ENCODE results near the gene HRH2. TPM values are rescaled to one million over a fixed set of nuclear protein-coding genes. Genes with fewer than 3 reads are reported as not detected.

The HRH2 gene
- total RNA-seq, 2 experiments from 2014 or later, result 26.9 to 27.5 TPM

DNA sequence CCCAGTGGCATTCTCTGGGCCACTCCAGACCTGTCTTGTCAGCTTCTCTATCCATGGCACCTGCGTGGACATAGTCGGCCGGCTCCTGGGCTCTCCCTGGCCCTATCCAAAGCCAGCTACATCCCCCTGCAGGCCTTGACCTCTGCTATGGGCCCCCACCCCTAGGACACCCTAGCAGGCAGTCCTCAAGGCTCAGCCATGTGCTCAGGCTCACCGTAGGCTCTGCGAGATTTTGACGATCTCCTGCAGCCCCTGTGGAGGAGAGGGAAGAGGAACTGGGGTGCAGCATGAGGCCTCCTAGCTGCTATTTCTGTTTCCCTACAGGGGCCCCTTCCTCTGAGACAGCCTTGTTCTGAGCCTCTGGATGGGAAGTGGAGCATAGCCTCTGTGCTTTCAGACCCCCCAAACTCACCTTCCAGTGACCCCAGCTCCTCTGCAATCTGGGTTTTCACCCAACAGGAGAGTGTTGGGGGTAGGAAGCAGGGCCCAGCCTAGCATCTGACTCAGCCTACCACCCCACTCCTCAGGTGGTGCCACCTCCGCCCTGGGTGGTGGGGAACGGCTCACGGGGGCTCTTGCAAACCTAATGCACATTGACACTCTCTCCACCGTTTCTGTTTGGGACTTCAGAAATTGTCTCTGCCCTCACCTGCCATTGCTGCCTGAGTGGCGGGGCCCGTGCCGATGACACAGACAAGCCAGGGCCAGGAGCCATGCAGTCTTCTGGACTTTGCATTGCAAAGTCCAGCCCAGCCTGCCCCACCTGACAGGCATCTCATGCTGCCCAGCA is 36.7 kb downstream of the HRH2 start:
- Mint-ChIP-seq H3K36me3 (ENCODE audit: low read depth) (peaks cover 35% of the 10 kb centered on the region), H3K27me3 (ENCODE audit: low read depth) (no peaks in the 10 kb centered on the region), H3K9me3 (ENCODE audit: insufficient read depth) (no peaks in the 10 kb centered on the region), H3K4me1 (ENCODE audit: low read depth) (peaks cover 63% of the 10 kb centered on the region), H3K4me3 (no peak overlapping the region), H3K27ac (peak overlapping the region; percentile 13)
- POLR2A ChIA-PET, result no interaction called here
- CTCF ChIA-PET, result interaction anchor here (3.2 kb wide), 1 partner anchor 160 kb away, joined by 36 read pairs; no protein-coding TSS in a partner anchor
- ATAC-seq (no peak), DNase-seq (no peak)

DNA sequence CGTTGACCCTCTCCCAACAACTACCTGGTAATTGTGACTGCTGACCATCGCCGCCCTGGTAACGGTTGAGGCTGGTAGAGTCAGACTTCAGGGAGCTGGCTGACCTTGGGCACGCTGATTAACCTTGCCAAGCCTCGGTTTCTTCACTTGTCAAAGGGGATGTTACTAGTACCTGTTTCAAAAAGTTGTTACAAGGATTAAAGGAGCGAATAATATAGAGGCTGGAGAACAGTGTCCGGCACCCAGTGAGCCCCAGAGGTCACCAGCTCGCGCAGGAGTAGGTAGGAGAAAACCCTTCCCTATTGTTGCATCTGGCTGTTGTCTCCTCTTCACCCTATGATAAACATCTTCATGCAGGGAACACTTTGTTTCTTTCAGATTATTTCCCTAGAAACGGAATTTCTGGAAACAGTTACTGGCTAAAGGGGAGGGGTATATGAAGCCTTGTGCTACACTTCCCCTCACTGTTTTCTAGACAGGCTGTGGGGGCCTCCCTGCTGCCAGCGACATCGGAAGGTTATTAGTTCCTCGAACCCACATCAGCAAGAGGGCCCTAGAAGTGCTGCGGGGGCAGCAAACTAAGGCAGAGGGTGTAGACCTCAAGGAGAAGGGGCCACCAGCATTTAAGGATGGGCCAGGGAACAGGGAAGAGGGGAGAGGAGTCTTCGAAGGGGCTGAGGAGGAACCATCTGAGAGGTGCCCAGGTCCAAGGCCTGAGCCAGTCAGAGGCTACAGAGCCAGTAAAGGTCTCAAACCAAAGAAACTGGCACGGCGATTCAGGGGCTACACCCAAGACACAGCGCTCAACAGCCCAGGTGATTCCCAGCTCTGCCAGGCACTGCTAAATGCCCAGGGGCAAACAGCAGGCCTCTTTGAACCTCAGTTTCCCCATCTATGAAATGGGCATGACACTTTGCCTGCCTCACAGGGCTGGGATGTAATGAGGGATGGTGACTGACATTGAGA is 37.6 kb downstream of the HRH2 start:
- DNase-seq, result no peak
- ChIA-PET CTCF (interaction anchor here (0.7 to 4.0 kb wide), 7 partner anchors 8 to 165 kb away, joined by 3 to 51 read pairs (median 11); no protein-coding TSS in a partner anchor), POLR2A (no interaction called here)
- peak overlapping the region; percentile 78 for H3K27ac Mint-ChIP-seq
- no peaks in the 10 kb centered on the region for H3K27me3 Mint-ChIP-seq (ENCODE audit: low read depth)
- peaks cover 58% of the 10 kb centered on the region for H3K4me1 Mint-ChIP-seq (ENCODE audit: low read depth)
- no peak overlapping the region for H3K4me3 Mint-ChIP-seq
- H3K36me3 Mint-ChIP-seq (ENCODE audit: low read depth), result peaks cover 39% of the 10 kb centered on the region
- no peaks in the 10 kb centered on the region for H3K9me3 Mint-ChIP-seq (ENCODE audit: insufficient read depth)
- no peak for ATAC-seq

DNA sequence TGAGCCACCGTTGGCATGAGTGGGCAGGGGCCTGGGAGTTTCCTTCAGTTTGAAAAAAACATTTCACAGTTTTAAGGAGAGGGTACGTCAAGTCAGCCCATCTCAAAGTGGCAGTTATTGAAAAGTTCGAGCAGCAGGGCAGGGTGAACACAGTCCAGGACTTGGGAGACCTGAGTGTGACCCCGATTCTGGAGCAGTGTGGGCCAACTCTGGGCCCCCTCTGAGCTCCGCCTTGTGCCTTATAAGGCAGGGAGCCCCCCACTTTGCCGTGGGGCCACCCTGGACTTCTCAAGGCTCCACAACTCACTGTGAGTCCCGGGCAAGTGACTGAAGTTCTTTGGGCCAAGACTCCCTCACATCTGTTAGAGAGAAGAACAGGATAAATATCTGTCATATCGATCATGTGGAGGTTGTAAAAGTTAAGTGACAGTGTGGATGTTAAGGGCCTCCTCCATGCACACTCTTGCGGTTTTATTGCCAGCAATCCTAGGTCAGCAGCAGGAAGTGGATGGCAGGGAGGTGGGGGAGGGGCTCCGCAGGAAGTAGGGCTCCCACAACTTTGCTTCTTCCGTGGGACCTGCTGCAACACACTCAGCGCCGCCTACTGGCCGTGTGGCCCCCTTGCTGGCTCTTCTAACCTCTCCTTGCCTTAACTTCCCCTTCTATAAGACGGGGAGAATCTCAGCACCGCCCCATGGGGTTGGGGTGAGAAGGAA is 38.4 kb downstream of the HRH2 start:
- peaks cover 50% of the 10 kb centered on the region for H3K4me1 Mint-ChIP-seq (ENCODE audit: low read depth)
- H3K4me3 Mint-ChIP-seq, result peak overlapping the region; percentile 49
- ChIA-PET CTCF (interaction anchor here (0.6 to 4.0 kb wide), 15 partner anchors 9 to 232 kb away, joined by 3 to 51 read pairs (median 4); no protein-coding TSS in a partner anchor), POLR2A (no interaction called here)
- peak overlapping the region; percentile 73 for H3K27ac Mint-ChIP-seq
- DNase-seq (peak; percentile 85), ATAC-seq (peak; percentile 87)
- H3K27me3 Mint-ChIP-seq (ENCODE audit: low read depth), result no peaks in the 10 kb centered on the region
- no peaks in the 10 kb centered on the region for H3K9me3 Mint-ChIP-seq (ENCODE audit: insufficient read depth)
- H3K36me3 Mint-ChIP-seq (ENCODE audit: low read depth), result peaks cover 37% of the 10 kb centered on the region

DNA sequence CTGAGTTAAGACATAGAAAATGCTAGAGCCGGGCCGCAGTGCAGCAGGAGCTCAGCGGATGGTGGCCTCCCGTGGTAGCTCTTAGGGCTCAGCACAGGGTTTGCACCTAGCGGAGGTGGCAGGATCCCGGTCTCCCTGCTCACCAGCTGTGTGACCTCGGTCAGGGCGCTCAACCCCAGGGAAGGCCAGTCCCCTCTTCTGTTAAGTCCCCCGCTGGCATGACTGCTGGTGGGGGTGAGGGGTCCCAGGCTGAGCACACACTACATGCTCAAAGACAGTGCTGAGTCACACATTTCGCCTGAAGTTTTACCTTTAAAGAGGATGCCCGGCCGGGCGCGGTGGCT is 39.0 kb downstream of the HRH2 start:
- peaks cover 41% of the 10 kb centered on the region for H3K36me3 Mint-ChIP-seq (ENCODE audit: low read depth)
- CTCF ChIA-PET, result interaction anchor here (0.6 to 4.0 kb wide), 13 partner anchors 9 to 232 kb away, joined by 3 to 51 read pairs (median 4); no protein-coding TSS in a partner anchor
- no peaks in the 10 kb centered on the region for H3K9me3 Mint-ChIP-seq (ENCODE audit: insufficient read depth)
- POLR2A ChIA-PET, result no interaction called here
- DNase-seq, result no peak
- H3K4me3 Mint-ChIP-seq, result no peak overlapping the region
- no peaks in the 10 kb centered on the region for H3K27me3 Mint-ChIP-seq (ENCODE audit: low read depth)
- peak overlapping the region; percentile 73 for H3K27ac Mint-ChIP-seq
- peaks cover 50% of the 10 kb centered on the region for H3K4me1 Mint-ChIP-seq (ENCODE audit: low read depth)
- ATAC-seq, result no peak

DNA sequence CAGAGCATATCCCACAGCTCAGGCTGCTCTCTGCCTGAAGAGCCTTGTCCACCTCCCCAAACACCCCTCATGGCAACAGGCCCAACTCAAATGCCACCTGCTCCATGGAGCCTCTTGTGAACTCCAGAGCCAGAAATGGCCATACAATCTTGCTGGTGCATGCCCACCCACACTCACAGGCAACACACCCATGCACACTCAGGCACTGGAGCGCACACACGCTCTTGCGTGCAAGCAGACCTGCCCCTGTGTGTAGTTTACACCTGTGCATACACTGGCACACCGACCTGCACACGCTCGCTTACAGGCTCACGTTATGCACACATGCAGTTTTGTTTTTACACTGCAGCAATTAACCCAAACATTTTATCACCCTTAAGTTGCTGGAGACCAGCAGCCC is 40.0 kb downstream of the HRH2 start:
- peak overlapping the region; percentile 13 for H3K27ac Mint-ChIP-seq
- H3K4me3 Mint-ChIP-seq, result no peak overlapping the region
- ChIA-PET POLR2A (no interaction called here), CTCF (interaction anchor here (1.5 to 4.0 kb wide), 8 partner anchors 8 to 167 kb away, joined by 3 to 51 read pairs (median 9); no protein-coding TSS in a partner anchor)
- DNase-seq (no peak), ATAC-seq (no peak)
- H3K27me3 Mint-ChIP-seq (ENCODE audit: low read depth), result no peaks in the 10 kb centered on the region
- peaks cover 40% of the 10 kb centered on the region for H3K36me3 Mint-ChIP-seq (ENCODE audit: low read depth)
- peaks cover 45% of the 10 kb centered on the region for H3K4me1 Mint-ChIP-seq (ENCODE audit: low read depth)
- no peaks in the 10 kb centered on the region for H3K9me3 Mint-ChIP-seq (ENCODE audit: insufficient read depth)

DNA sequence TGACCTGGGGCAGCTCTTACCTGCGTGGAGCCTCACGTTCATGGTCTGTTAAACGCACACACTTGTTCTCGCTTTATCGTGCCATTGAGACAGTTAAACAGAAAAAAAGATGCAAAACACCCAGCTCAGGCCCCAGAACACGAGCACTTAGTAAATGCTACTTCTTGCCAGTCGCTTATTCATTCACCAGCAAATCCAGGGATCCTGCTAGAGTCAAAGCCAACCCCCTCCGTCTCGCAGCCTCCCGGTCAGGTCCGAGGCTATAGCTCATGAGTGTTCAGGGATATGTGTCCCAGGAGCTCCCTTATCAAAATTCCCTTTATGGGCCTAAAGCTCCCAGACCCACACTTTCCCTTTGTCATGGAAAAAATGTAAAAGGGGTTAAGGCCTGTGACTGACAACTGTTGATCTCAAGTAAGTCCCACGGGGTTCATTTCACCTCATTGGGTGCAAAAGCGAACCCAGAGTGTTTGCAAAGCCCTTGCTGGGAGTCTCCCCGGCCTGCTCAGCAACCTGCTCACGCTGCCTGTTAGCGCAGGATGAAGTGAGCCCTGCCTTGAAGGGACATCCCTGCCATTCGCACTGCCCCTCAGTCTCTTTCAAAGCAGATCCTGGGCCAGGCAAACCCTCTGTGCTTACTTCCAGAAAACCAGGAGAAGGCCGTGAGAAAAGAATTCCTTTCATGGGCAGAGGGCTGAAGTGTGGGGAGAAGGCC is 40.7 kb downstream of the HRH2 start:
- DNase-seq (no peak), ATAC-seq (no peak)
- Mint-ChIP-seq H3K36me3 (ENCODE audit: low read depth) (peaks cover 46% of the 10 kb centered on the region), H3K27ac (peak overlapping the region; percentile 13), H3K4me3 (no peak overlapping the region), H3K9me3 (ENCODE audit: insufficient read depth) (no peaks in the 10 kb centered on the region), H3K27me3 (ENCODE audit: low read depth) (no peaks in the 10 kb centered on the region), H3K4me1 (ENCODE audit: low read depth) (peaks cover 38% of the 10 kb centered on the region)
- CTCF ChIA-PET, result interaction anchor here (1.7 to 4.0 kb wide), 3 partner anchors 20 to 164 kb away, joined by 9 to 51 read pairs (median 11); no protein-coding TSS in a partner anchor
- POLR2A ChIA-PET, result no interaction called here

DNA sequence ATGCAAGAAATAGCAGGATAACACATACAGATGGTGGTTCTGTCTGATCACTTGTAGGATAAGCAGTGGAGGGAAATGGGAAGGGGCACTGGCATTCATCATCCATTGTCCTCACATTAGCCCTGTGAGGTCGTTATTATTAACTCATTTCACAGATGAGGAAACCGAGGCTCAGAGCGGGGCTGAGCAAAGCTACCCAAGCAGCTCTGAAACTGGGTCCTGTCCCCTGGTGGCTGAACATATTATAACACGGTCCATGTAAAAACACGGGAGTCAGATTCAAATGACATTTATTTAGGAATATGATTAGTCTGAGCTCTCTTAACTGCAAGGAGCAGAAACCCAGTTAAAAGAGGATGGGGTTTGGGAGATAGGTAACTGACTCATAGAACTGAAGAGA is 43.1 kb downstream of the HRH2 start:
- Mint-ChIP-seq H3K9me3 (ENCODE audit: insufficient read depth) (no peaks in the 10 kb centered on the region), H3K36me3 (ENCODE audit: low read depth) (peaks cover 38% of the 10 kb centered on the region), H3K4me3 (no peak overlapping the region), H3K4me1 (ENCODE audit: low read depth) (peaks cover 14% of the 10 kb centered on the region), H3K27me3 (ENCODE audit: low read depth) (no peaks in the 10 kb centered on the region), H3K27ac (no peak overlapping the region)
- DNase-seq (no peak), ATAC-seq (no peak)
- POLR2A ChIA-PET, result no interaction called here
- CTCF ChIA-PET, result interaction anchor here (0.8 to 6.7 kb wide), 17 partner anchors 8 to 175 kb away, joined by 3 to 109 read pairs (median 4); no protein-coding TSS in a partner anchor

DNA sequence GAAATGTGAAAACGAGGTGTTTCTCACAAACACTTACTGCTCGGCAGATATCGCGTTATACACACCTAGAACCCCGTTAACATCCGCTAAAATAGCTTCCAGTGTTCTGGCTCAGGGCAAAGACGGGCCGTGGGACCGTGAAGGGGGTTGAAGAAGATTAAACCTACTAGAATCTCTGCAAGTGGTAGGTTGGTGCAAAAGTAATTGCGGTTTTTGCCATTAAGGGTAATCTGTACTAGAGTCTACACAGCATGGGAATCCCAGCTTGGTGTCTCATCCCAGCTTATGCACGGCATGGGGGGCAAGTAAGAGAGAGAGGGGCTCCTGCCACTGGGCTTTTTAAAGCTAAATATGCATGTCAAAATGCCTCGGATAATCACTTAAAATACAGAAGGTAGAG is 43.9 kb downstream of the HRH2 start:
- Mint-ChIP-seq H3K9me3 (ENCODE audit: insufficient read depth) (no peaks in the 10 kb centered on the region), H3K36me3 (ENCODE audit: low read depth) (peaks cover 38% of the 10 kb centered on the region), H3K27me3 (ENCODE audit: low read depth) (no peaks in the 10 kb centered on the region), H3K27ac (peak overlapping the region; percentile 10), H3K4me1 (ENCODE audit: low read depth) (peaks cover 6% of the 10 kb centered on the region), H3K4me3 (no peak overlapping the region)
- ChIA-PET CTCF (interaction anchor here (0.7 to 6.7 kb wide), 16 partner anchors 9 to 190 kb away, joined by 3 to 109 read pairs (median 4); no protein-coding TSS in a partner anchor), POLR2A (no interaction called here)
- no peak for ATAC-seq
- DNase-seq, result no peak

DNA sequence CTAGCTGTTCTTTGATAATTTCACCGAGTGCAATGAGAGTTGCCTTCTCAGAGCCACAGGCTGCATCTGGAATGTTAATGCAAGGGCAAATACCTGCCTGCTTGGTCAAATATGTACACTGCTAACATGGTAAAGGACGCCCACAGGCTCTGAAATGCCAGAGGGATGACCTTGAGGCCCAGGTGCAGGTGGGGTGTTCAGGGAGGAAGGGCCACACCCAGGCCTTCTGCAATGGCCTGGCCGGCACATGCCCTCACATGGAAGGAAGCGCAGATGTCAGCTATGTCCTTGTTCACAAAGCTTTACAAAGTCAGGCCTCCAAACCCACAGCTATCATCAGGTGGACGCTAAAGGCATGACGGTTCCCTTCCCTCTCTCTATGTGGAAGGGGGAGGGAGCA is 48.6 kb downstream of the HRH2 start:
- Mint-ChIP-seq H3K9me3 (ENCODE audit: insufficient read depth) (no peaks in the 10 kb centered on the region), H3K27me3 (ENCODE audit: low read depth) (no peaks in the 10 kb centered on the region), H3K36me3 (ENCODE audit: low read depth) (peaks cover 31% of the 10 kb centered on the region), H3K27ac (peak overlapping the region; percentile 13), H3K4me3 (no peak overlapping the region), H3K4me1 (ENCODE audit: low read depth) (no peaks in the 10 kb centered on the region)
- no peak for ATAC-seq
- DNase-seq, result no peak
- POLR2A ChIA-PET, result no interaction called here
- CTCF ChIA-PET, result interaction anchor here (0.9 to 6.7 kb wide), 5 partner anchors 9 to 173 kb away, joined by 4 to 20 read pairs (median 4); no protein-coding TSS in a partner anchor

DNA sequence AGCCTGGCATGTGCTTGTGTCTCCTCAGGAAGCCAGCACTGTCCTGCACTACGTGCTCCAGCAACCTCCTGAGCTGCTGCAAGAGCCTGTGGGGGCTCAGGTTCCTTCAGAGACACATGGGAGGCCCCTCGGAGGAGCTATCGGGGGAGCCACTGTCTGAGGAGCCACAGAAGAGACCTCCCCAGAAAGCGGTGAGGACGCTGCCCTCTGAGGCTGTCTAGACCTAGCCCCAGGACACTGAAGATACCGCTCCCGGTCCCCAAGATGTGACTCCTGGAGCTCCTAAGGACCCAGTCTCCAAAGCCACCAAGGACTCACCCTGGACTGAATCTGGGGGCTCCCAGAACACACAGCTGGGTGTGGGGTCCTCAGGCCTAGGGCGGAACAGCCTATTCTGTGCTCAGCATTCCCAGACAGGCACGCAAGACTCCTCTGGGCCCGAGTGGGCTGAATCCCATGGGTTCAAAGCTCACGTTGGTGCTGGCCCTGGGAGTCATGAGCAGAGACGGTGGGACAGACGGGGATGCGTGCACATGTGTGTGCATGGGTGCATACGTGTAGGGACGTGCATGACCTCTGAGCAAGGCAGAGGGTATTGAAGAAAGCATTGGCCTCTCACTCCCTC is 50.0 kb downstream of the HRH2 start:
- H3K4me1 Mint-ChIP-seq (ENCODE audit: low read depth), result no peaks in the 10 kb centered on the region
- ATAC-seq, result no peak
- no peak overlapping the region for H3K27ac Mint-ChIP-seq
- H3K36me3 Mint-ChIP-seq (ENCODE audit: low read depth), result peaks cover 24% of the 10 kb centered on the region
- CTCF ChIA-PET, result interaction anchor here (1.2 kb wide), 1 partner anchor 10 kb away, joined by 4 read pairs; no protein-coding TSS in a partner anchor
- no peak for DNase-seq
- H3K9me3 Mint-ChIP-seq (ENCODE audit: insufficient read depth), result no peaks in the 10 kb centered on the region
- H3K4me3 Mint-ChIP-seq, result no peak overlapping the region
- H3K27me3 Mint-ChIP-seq (ENCODE audit: low read depth), result no peaks in the 10 kb centered on the region
- POLR2A ChIA-PET, result no interaction called here
